Measurements from ENCODE around the gene HSPA1L.
"Not testable (repeated sequence)": the region's sequence is repeated elsewhere in the genome, so short reads cannot be mapped to it uniquely, and the experiment has no call there.

The HSPA1L gene

GRCh38 chr6:31815025-31815838 lies at the start of gene HSPA1L, which contains the start of gene HSPA1A:
Gene HSPA1L (minus strand): TSS chr6:31815283. CDS start chr6:31811972, 3,311 bp downstream.
Gene HSPA1A (plus strand): TSS chr6:31815543. CDS start chr6:31815757, 214 bp downstream.
- DNase-seq (ENCODE audit: low spot score) = peak; percentile 96

GRCh38 chr6:31864818-31865204 lies 49.7 kb upstream of the HSPA1L start:
- no peak for DNase-seq (ENCODE audit: low spot score)

- DNase-seq (ENCODE audit: low spot score) = not testable (repeated sequence)
Observed at GRCh38 chr6:31864123-31864562, 49.1 kb upstream of the HSPA1L start.

DNA sequence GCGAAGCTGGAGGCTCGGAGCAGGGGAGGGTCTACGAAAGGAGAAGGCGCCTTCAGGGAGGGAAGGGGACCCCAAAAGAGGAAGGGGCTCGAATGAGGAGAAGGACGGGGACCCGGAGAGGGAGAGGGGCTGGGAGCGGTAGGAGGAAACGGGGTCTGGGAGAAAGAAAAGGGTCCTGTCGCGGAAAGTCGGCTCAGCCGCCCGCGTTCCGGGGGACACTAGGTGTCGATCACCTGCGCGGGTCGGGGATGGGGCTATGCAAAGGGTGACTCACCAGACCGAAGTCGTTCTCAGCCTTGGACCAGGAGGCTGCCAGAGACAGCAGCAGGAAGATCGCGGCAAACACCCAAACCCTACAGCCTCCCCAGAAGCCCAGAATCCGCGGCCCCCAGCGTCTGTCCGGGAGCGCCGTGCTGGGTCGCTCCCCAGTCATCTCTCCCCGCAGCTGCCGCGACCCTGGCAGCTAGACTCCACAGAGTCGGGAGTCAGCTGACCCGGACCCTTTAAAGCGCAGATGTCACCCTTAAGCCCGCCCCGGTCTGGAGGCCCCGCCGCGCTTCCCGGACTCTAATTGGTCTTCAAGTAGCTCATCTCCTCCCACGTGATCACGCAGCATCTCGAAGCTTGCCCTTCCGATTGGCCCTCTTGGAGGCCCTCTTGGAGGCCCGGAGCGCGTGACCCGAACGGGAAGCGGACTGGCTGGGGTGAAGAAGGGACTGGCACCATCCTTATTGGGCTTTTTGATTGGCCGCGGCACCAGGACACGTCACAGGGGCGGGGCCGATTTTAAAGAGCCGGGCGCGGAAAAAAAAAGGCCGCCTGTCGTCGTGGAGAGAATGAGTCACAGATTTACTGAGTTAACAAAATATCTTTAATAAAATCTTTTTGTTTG lies 47.5 kb upstream of the HSPA1L start, which contains the start of gene NEU1:
NEU1 (minus strand) TSS at position 478 of the 892 bp plus-strand sequence; CDS start at position 433, 45 bp downstream.
- peak; percentile 100 for DNase-seq (ENCODE audit: low spot score)

DNA sequence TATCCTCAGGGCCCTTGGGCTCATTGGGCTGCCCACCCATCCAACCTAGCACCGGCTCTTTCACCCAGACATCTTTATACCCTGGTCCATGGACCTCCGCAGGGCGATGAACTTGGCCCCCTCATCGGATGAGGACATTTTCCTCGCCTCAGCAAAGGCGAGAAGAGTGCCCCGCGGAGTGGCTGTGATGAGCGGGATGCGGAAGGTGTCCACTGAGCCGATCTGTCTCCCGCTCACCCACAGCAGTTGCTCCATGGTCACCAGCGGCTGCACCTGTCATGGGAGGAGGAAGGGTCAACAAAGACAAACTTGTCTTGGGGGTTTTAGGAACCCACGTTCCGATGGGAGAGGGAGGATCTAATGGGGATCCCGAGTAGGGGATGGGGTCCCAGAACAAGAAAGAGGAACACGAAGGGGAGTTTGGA lies 46.8 kb upstream of the HSPA1L start:
- no peak for DNase-seq (ENCODE audit: low spot score)

DNA sequence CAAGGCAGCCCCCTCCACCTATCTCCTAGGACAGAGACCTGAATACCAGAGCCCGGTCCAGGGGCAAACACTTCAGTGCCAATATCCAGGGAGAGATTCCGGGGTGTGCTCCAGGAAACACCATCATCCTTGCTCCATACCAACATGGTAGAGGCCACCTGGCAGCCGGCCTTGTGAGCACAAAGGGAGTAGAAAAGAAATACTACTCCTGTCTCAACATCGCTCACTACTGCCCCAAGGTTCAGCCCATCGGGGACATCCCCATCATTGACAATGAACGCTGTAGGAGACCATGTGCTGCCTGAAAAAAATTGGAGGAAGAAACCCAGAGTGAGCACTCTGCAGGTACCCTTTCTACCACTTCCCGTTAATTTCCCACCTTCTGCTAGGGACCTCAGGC lies 46.1 kb upstream of the HSPA1L start:
- no peak for DNase-seq (ENCODE audit: low spot score)

GRCh38 chr6:31860349-31860748 lies 45.3 kb upstream of the HSPA1L start:
- DNase-seq (ENCODE audit: low spot score) = no peak

DNA sequence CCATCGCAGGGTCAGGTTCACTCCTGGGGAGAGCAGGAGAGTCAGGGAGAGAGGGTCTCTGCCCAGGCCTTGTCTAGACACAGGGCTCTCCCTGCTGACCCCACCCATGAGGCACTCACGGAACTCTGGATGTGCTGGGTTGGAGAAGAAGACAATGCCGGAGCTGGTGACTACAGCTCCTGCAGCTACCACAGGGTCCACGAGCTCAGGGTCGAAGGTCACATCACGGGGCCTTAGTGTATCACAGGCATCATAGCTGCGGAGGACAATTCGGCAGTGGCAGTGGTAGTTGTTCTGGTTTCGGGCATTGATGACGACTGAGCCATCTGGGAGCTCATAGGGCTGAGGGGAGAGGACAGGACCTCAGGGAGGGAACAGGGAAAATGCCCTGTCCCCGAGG lies 44.8 kb upstream of the HSPA1L start:
- DNase-seq (ENCODE audit: low spot score) = no peak

DNA sequence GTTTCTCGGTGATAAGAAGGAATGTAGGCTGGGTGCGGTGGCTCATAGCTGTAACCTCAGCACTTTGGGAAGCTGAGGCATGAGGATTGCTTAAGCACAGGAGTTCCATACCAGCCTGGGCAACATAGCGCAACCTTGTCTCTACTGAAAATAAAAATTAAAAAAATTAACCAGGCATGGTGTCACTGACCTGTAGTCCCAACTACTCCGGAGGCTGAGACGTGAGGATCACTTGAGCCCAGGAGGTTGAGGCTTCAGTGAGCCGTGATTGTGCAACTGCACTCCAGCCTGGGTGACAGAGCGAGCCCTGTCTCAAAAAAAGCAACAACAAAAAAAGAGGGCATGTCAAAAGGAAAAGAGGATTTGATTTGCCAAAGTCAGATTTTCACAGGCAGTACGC lies 43.6 kb upstream of the HSPA1L start:
- DNase-seq (ENCODE audit: low spot score) = no peak

- DNase-seq (ENCODE audit: low spot score) = not testable (repeated sequence)
Observed at GRCh38 chr6:31857774-31858173, 42.7 kb upstream of the HSPA1L start.

GRCh38 chr6:31851980-31852718 lies 37.1 kb upstream of the HSPA1L start:
- not testable (repeated sequence) for DNase-seq (ENCODE audit: low spot score)

- no peak for DNase-seq (ENCODE audit: low spot score)
Observed at GRCh38 chr6:31851485-31851832, 36.4 kb upstream of the HSPA1L start.

DNA sequence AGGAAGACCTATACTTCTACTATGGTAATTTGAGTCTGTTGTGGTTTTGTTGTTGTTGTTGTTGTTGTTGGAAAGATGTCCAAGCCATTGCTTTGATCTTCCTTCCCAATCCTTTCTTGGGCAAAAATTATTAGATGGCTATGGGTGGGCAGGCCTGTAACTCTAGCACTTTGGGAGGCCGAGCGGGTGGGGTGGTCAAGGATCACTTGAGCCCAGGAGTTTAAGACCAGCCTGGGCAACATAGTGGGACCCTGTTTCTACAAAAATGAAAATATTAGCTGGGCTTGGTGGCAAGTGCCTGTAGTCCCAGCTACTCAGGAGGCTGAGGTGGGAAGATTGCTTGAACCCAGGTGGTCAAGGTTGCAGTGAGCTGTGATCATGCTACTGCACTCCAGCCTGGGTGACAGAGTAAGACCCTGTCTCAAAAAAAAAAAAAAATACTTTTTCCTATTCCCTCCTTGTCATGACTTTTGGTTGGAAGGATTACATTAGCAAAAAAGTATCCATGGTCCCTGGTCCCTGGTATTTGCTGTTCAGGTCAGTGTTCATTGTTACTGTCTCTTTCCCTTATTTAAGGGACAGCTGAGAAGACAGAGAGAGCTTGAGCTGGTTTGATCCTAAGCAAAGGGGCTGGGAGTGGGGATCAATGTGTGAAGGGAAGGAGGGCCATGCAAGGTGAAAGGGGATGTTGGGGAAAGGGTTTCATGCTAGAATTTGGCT lies 35.8 kb upstream of the HSPA1L start:
- no peak for DNase-seq (ENCODE audit: low spot score)

- DNase-seq (ENCODE audit: low spot score) = no peak
Observed at GRCh38 chr6:31847276-31847978, 32.3 kb upstream of the HSPA1L start.

GRCh38 chr6:31844507-31844906 lies 29.4 kb upstream of the HSPA1L start:
- no peak for DNase-seq (ENCODE audit: low spot score)

- DNase-seq (ENCODE audit: low spot score) = no peak
Observed at GRCh38 chr6:31842053-31842452, 27.0 kb upstream of the HSPA1L start.

GRCh38 chr6:31839779-31840126 lies 24.7 kb upstream of the HSPA1L start:
- not testable (repeated sequence) for DNase-seq (ENCODE audit: low spot score)

DNA sequence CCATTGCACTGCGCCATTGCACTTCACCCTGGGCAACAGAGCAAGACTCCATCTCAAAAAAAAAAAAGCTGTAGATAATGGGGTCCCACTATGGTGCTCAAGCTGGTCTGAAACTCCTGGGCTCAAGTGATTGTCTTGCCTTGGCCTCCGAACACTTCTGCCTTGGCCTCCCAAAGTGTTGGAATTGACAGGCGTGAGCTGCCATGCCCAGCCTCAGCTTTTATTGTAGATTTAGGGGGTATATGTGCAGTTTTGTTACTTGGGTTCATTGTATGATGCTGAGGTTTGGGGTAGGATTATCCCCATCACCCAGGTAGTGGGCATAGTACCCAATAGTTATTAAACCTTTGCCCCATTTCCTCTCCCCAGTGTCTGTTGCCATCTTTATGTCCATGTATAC lies 23.9 kb upstream of the HSPA1L start:
- DNase-seq (ENCODE audit: low spot score) = no peak

- not testable (repeated sequence) for DNase-seq (ENCODE audit: low spot score)
Observed at GRCh38 chr6:31838114-31838553, 23.1 kb upstream of the HSPA1L start.

DNA sequence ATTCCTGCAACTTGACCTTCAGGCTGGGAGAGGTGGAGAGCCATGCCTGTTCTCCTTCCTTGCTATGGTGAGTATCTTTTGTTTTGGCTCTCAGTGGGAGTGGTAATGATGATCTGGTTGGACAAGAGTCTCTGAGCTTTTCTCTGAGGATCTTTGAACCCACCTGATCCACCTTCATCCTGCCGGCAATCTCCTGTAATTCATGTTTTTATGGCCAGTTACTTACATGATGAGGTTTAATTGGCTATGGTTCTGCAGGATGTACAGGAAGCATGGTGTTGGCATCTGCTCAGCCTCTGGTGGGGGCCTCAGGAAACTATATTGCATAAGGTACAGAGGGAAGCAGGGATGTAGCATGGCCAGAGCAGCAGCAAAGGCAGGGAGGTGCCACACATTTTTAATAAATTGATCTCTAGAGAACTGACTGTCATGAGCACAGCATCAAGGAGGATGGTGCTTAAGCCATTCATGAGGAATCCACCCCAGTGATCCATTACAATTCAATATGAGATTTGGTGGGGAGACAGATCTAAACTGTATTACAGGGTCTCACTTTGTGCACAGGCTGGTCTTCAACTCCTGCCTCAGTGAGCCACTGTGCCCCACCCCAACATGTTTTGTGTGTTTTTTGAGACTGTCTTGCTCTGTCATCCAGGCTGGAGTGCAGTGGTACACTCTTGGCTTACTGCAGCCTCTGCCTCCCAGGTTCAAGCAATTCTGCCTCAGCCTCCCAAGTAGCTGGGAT lies 22.5 kb upstream of the HSPA1L start:
- DNase-seq (ENCODE audit: low spot score) = no peak

All from cerebellar cortex (tissue), 1 donor.